Measurements from ENCODE around the gene ALKBH4.
"Not testable (repeated sequence)": the region's sequence is repeated elsewhere in the genome, so short reads cannot be mapped to it uniquely, and the experiment has no call there.

GRCh38 chr7:102479209-102479584, 14.5 kb upstream of the ALKBH4 start:
- TF ChIP-seq CTCF (IDR thresholded peaks at IDR 0.05; ENCODE audit: low read depth, low read length); POLR2A (IDR thresholded peaks at IDR 0.05; ENCODE audit: extremely low read depth, insufficient read length); MYC (IDR thresholded peaks at IDR 0.05; ENCODE audit: low read depth, low read length): not testable (repeated sequence)
